Activated CD4-positive, alpha-beta T cell treated with anti-CD3 and anti-CD28 coated beads for 4 hours (primary cell): ENCODE results near the gene PPM1H.
"Not testable (repeated sequence)": the region's sequence is repeated elsewhere in the genome, so short reads cannot be mapped to it uniquely, and the experiment has no call there.

Experiments used
- DNase-seq, 2 donors: peaks; one replicate each; pipeline ENCODE4 v3.0.0-alpha.2; 2020

PPM1H gene

DNA sequence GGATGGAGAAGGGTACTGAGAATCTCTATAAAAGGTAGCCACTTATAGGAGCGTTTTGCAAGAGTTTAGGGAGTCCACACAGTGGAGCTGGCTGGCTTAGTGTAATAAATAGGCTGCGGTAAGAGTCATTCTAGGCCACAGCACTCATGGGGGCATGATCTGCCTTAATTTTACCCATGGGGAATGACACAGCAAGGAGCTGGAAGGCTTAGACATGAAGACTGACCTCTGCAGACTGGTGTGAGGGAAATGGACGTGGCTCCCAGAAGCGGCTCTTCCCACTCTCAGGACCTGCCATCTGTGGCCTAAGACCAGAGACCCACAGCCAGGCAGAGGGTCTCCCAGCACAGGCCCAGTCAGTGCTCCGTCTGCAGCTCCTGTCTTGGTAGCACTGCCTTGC lies 173.3 kb downstream of the PPM1H start:
- no peak for DNase-seq

DNA sequence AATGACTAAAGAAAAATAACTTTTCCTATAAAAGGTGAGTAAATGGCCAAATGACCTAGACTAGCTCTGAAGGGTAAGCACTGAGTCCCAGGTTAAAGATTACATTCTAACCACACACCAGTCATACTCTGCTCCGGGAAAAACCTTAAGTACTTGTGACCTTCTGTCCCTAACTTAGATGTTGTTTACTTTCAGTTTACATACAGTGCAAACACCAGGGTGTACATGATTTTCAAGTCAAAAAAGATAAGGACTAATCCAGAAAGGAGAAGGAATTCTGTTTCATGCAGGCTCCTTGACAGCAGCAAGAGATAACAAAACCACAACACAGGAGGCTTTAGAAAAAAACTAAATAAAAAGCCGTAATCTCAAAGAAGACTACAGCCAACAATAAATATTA lies 174.2 kb downstream of the PPM1H start:
- no peak for DNase-seq

DNA sequence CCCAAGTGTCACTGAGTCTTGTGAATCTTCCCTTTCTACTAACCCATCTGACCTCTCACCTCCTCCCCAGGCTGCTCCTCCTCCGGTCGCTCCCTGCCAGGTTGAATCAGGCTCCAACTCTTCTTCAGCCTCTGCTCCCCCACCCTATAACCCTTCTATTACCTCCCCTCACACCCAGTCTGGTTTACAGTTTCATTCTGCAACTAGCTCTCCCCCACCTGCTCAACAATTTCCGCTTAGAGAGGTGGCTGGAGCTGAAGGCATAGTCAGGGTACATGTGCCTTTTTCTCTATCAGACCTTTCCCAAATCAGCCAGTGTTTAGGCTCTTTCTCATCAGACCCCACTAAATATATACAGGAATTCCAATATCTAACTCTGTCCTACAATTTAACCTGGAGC lies 174.6 kb downstream of the PPM1H start:
- not testable (repeated sequence) for DNase-seq

DNA sequence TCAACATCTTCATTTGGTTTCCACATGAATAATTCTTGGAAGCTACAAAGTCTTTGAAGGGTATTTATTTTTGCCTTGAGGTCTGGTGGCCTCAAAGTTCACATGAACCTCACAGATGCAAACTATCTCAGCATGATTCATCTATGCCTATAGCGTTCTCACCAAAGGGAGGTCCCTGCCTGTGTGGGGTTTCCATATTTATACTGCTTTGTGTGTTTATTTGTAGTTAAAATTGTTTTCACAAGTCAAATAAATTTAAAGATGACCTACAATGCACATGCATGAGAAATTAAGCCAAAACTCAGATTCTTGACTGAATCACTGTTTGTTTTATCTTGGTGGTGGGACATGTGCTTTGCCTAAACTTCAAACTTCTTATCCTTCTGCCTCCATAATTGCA lies 176.7 kb downstream of the PPM1H start:
- no peak for DNase-seq

DNA sequence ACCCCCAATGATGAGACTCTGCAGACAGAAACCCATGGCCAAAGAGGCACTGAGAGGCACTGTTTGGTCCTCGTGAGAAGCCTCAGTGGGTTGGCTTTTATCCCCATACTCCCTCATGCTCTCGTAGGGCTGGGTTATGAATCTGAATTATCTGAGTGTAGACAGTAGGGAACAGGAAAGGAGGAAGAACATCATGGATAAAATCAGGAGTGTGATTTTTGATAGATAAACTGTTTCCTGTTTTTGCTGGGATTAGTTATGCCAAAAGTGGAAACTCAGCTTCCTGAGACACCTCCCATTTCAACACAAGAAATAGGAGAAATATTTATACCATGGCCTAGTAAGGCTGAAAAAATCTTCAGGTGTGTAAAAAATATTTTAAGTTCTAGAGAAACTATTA lies 177.9 kb downstream of the PPM1H start:
- no peak for DNase-seq

DNA sequence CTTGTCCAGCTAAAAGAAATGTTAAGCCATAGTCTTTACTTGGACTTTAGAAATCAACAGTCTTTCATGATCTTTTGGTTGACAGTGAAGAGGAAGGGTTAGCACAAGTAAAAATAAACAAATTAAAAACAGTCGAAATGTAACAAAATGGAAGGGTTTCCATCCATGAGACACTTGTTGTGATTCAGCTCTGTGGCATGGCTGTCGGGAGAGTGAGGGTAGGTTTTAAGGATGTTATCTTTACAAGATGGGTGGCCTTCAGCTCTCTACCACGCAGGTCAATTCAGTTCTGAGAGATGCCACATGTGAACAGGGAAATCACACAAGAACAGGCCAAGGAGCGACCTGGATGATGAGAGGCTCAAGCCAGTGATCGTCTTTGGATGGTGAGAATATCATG lies 180.2 kb downstream of the PPM1H start:
- no peak for DNase-seq

DNA sequence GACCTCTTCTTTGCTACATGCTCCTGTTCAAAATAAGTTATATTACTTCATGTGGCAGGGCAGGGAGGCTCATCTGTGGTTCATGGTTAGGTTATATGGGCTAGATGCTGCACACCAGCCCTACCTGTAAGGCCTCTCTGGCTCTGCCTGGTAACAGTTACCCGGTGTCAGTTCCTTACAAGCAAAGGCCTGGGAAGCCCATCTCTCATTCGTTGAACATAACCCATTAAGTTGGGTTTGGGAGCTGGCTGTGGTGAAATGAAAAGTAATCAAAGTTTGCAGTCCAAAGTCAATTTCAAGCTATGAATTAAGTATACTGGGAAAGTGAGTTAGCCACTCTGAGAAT lies 183.2 kb downstream of the PPM1H start:
- DNase-seq, result no peak

DNA sequence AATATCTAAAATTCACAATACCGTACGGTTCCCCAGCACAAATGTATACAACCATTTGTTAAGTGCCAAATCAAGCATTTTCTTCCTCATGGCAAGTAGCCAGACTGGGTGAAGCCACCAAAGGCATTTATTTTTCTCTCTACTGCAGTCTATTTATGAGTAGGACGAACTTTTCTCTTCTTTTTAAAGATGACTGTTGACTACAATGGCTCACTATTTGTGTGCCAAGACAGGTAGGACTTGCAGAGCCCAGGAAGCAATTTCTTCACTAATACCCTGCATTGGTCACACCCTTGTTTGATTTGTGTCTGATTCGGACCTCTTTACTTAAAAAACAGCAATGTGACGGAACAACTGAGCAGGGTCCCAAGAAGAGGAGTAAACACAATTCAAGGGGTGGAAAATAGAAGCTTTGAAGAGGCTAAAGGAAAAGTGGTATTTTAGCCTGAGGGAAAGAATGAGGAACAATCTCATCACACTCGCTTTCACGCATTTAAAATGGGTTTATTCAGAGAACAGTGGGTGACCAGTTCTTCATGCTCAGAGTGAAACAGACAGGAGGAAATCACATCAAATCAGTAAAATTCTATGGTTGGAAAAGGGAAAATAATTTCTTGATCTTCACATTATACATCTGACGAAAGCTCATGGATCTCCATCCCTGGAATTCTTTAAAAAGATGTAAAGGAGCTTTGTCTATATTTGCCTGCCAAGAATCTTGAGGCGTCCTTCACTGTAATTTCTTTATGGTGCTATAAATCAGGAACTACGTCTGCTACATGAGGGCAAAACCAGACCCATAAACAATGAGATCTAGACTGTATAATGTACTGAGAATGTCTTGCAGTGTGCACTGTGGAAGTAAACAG lies 183.8 kb downstream of the PPM1H start:
- DNase-seq, result no peak

DNA sequence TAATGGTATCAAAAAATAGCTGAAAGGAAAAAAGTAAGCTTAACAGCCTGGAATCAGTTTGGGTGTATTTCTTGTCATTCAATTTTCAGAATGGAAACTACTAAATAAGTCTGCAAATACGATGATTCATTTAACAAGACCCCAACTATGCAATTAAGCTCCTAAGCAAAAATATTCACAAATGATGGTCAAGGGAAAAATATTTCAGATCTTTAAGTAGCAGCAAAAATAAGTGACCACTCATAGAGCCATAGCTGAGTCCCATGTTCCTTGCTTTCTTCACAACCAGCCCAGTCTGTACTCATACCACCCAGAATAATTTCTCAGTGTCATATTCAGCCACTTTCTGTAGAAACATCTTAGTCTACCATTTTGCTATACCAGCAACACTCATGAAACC lies 185.4 kb downstream of the PPM1H start:
- no peak for DNase-seq

DNA sequence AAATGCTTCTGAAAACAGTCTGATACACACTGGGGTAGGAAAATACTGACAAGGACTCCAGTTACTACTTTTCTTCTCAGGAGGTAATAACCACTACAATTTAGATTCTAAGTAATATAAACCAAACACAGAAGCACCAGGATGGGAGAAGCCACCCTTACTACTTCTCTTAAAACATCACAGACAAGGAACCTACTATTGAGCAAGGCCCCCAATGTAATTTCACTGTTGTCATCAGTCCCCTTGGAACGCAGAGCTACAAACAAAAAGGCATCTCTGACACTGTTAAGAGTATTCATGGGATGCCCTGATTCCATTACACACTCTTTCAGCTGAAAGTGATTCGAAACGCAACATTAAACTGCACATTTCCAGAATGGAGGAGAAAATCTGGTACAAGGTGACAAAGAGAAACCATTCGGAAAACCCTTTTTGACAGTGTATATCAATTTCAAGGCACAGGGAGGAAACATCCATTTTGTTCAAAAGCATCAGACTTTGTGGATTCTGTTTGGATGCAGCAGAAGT lies 185.9 kb downstream of the PPM1H start:
- DNase-seq, result no peak

DNA sequence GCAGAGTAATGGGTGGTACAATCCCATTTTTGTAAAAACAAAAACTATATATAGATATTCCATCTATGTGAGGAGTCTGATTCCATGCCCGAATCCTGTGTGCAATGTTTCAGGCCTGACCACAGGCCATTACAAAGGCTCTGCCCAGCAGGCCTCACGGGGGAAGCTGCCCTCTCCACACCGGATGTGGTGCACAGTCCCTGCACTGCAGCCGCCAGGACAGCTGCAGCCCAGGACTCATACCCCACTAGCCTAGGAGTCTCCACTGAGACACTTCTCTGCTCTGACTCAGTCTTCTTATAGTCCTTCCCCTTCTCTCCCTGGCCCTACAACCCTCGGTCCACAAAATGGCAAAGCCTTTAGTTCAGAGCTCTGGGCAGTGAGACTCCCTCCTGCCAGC lies 190.4 kb downstream of the PPM1H start:
- no peak for DNase-seq

DNA sequence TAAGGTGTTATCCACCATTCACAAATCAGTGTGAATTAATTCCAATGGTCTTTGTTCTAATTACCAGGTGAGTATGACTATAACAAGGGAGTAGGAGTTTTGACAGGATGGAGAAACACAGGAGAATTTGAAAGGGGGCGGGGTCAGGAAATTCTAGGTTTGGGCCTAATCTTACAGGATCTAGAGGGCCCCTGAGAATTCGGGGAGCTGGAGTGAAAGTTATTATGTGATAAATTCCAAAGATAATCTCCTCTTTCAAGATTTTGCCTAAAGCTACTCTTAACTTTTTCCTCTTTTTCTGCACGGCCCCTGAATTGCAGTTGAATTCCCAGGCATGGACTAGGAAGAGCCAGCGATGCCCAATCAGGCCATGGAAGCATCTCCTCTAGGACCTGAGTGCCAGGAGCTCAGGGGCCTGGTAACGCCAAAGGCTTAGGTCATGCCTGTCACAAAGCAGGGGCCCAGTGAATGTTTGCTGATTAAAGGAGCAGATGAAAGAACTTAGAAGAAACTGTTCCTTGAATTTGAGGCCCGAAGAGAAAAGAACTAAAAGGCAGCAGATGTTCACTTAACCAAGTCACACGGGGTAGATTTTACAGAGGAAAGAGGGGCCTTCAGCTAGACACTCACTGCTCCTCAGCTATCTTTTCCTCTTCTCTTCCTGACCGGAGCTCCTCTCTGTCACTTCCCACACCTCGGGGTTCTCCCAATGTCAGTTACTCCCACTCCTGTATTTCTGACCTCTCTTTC lies 195.5 kb downstream of the PPM1H start:
- no peak for DNase-seq

DNA sequence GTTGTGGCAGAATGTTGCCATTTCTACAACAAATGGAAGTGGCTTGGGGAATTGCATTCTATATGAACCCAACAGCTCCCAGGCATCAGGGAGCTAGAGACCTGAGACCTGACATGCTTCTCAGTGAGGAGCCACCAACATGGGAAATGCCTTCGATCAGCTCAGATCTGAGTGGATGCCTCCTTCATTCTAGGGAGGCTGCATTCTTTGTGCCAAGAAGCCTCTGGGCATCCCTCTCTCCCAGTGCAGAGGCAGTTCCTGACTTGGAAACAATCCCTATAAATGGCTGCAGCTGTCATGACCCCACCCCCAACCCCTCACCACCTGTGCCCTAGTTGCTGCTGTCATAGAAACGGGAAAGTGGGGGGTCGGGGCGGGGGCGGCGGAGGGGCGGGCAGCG lies 196.3 kb downstream of the PPM1H start:
- no peak for DNase-seq

DNA sequence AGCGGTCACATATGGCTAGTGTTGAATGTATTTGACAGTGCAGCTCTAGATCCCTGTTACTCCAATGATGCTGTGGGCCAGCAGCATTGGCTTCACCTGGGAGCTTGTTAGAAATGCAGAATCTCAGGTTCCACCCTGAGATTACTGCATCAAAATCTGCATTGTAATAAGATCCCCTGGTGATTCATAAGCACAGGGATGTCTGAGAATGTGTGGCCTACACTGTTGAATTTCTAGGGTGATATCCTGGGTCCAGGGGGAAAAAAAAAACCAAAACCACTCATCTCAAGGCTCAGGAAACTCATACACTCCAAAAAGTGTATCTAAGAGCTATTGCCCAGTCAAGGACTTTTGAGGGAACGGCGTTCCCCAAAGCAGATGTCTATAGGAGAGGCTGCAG lies 196.8 kb downstream of the PPM1H start:
- no peak for DNase-seq

DNA sequence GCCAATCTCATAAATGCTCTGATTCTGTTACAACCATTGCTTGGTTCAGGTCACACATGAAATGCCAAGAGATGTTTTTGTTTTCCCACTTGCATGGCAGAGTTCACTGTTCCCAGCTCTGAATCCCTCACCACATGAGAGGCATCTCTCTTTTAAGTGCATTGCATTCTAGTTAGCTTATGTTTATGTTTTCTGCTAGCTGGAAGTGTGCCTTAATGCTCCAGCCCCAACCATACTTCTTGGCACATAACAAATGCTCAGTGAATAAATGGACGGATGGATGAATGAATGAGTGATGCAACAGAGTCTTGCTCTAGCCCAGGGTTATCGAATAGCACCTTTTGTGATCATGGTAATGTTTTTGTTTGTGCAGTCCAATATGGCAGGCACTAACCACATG lies 197.3 kb downstream of the PPM1H start:
- no peak for DNase-seq

DNA sequence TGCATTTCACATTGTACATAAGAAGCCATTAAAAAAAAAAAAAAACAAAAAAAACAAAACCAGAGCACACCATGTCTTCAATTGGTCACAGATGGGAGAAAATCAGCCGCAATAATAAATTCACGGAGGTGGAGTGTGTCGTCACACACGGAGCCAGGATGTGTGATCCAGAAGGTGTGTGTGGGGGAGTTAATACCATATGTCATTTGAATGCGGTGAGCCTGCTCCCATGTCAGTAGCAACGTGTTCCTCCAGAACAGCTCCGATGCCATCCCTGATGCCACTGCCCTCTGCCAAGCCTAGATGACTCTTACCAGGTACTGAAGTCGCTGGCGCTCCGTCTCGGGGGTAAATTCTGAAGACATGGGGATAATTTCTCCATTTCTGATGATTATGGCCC lies 197.8 kb downstream of the PPM1H start:
- no peak for DNase-seq

DNA sequence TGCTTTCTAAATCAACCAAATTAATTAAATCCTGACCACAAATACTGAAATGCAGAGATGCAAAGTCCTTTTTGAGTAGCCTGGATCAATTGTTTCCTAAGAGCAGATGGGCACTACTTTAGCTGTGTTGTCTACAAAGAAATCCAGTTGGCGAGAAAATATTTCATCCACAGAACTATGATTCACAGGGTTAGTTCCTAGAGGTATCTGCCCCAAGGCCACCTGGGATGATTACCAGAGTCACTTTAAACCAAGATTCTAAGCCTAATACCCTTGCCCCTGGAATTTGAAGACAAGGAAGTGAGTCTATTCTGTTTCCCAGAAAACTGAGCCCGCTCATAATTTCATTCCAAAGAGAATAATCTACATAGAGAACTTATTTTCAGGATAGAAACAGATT lies 198.4 kb downstream of the PPM1H start:
- DNase-seq, result no peak

DNA sequence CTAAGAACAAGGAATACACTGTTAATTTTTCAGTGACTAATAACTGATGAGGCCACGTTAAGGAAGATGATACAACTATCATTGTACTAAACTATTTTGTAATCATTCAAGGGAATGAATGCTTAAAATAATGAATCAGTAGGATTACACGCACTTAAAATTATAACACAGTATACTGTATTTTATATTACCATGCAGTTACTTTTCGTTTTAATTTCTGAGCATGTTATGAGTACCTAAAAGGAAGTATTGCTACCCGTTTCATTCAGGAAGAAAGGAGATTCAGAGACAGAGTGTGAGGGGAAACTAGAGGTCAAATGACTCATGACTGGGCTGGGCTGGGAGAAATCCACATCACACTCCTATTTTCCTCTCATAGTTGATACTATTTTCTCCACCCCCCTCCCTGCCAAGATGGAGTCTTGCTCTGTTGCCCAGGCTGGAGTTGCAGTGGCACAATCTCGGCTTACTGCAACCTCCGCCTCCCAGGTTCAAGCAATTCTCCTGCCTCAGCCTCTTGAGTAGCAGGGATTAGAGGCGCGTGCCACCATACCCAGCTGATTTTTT lies 202.0 kb downstream of the PPM1H start:
- DNase-seq, result no peak

DNA sequence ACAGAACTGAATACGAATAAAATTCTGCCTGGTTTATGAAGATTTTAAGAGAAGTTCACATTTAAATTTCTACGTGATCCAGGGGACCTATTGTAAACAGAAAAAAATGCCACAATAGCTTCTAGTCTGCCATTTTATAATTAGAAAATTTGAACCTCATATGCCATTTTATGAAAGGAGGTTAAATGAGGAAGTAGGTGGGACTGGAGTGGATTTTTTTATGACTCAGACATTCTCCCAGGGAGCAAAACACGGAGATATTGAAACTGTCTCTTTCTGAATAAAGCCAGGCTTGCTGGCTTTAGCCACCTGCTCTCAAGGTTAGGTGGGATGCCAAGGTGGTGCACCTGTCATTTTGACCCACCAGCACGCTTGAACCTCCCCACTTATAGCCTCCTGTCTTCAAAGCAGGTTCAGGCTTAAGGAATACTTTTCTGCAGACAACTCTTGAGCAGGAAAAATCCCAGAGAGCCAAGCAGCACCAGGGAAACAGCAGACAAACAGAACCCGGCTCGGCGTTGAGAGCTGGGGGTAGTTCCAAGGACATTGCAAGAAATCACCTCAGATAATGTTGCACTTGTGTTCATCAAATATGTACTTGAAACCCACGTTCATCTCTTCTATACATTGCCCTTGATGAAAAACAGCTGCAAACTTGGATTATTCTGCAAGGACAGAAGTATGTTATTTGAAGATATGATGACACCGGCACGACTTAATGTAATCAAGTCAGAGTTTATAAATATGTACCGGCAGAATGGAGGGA lies 203.7 kb downstream of the PPM1H start:
- no peak for DNase-seq

DNA sequence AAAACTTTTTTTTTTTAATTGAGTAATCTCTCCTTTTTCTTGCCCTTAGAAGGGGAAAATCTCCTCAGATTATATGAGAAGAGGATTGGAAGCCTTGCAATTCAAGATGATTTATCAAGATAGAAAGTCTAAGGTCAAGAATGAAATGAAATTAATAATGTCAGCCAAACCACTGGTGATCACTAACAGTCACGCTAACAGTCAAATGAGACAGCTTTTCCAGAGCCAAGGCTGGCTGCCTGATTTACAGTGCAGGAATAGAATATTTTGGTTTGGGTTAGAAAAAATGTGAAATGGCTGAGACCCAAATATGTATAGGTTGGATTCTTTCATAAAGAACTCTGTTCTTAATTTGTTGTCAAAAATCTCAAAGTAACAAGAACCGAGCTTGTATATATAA lies 204.3 kb downstream of the PPM1H start:
- DNase-seq, result no peak

DNA sequence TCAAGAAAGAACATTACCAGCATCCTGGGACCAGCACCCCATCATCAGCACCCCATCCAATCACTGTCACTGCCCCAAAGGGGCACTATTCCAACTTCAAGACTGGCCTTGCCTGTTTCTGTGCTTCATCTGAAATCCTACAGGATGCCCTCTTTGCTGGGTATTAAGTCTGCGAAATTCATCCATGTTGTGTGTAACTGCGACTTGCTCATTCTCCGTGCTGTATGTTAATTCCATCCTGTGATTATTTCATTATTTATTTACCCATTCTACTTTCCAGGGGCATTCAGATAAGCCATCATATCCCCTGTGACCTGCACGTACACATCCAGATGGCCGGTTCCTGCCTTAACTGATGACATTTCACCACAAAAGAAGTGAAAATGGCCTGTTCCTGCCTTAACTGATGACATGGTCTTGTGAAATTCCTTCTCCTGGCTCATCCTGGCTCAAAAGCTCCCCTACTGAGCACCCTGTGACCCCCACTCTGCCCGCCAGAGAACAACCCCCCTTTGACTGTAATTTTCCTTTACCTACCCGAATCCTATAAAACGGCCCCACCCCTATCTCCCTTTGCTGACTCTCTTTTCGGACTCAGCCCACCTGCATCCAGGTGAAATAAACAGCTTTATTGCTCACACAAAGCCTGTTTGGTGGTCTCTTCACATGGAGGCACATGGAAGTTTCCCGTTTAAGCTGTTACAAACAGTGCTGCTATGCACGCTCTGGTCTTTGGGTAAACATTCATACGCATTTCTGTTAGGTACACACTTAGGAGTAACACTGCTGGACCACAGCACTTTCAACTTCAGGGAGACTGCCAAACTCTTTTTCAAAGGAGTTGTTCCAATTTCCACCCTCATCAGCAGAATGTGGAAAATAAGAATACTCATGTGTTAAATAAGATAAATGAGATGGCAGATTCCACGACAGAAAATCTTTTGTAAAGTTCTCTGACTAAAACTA lies 205.1 kb downstream of the PPM1H start:
- DNase-seq, result not testable (repeated sequence)

DNA sequence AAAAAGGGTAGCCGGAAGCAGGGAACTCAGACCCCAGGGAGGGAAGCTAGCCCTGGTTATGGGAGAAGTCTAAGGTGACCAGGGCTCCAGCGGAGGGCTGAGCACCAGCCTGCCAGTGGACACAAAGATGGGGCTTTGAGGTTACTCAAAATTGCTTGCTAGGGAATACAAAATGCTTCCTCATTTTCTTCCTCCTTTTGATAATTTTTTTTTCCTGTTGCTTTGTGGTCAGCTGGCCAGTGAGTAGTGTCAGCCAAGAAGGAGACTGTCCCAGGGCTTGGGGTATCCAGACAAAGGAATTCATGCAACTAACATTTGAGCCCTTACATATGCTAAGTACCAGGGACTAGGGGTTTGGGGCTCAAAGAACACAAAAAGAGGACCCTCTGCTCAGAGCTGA lies 206.2 kb downstream of the PPM1H start:
- DNase-seq, result no peak
